Hematopoietic multipotent progenitor cell treated with erythropoietin and hydrocortisone succinate and interleukin-3 and kit ligand, for 15 days (in vitro differentiated cells): ENCODE measurements around the gene RFX6.
"Not testable (repeated sequence)": the region's sequence is repeated elsewhere in the genome, so short reads cannot be mapped to it uniquely, and the experiment has no call there.

Experiments used
- DNase-seq: peaks from one replicate; pipeline ENCODE4 v3.0.0-alpha.2; 2015; ENCODE audit warnings: low spot score

The RFX6 gene

GRCh38 chr6:116876635-116877611, at the start of gene RFX6:
TSS of gene RFX6 (plus strand) at chr6:116877242. CDS start at chr6:116877276, 34 bp downstream.
- DNase-seq: no peak

GRCh38 chr6:116827561-116828240, 49.3 kb upstream of the RFX6 start:
- DNase-seq: no peak

- no peak for DNase-seq
Observed at GRCh38 chr6:116828983-116829382, 48.1 kb upstream of the RFX6 start, which contains the start of gene GPRC6A. TSS of gene GPRC6A (minus strand) at chr6:116829083. CDS start at chr6:116829013, 70 bp downstream.

- not testable (repeated sequence) for DNase-seq
Observed at GRCh38 chr6:116834526-116834925, 42.5 kb upstream of the RFX6 start.

- no peak for DNase-seq
Observed at GRCh38 chr6:116836606-116837342, 40.3 kb upstream of the RFX6 start.

- no peak for DNase-seq
Observed at GRCh38 chr6:116840091-116840490, 37.0 kb upstream of the RFX6 start.

GRCh38 chr6:116842459-116842858, 34.6 kb upstream of the RFX6 start:
- DNase-seq: no peak

- DNase-seq: peak; percentile 6
Observed at GRCh38 chr6:116847227-116847626, 29.8 kb upstream of the RFX6 start.

- no peak for DNase-seq
Observed at GRCh38 chr6:116858060-116858459, 19.0 kb upstream of the RFX6 start.

GRCh38 chr6:116859264-116859663, 17.8 kb upstream of the RFX6 start:
- DNase-seq: no peak

- DNase-seq: no peak
Observed at GRCh38 chr6:116866281-116866871, 10.7 kb upstream of the RFX6 start.

GRCh38 chr6:116872771-116873170, 4.3 kb upstream of the RFX6 start:
- DNase-seq: no peak

GRCh38 chr6:116876107-116876506, 935 bp upstream of the RFX6 start:
- no peak for DNase-seq

- DNase-seq: no peak
Observed at GRCh38 chr6:116877743-116878142, 701 bp downstream of the RFX6 start.

GRCh38 chr6:116881236-116881635, 4.2 kb downstream of the RFX6 start:
- DNase-seq: no peak

- no peak for DNase-seq
Observed at GRCh38 chr6:116883005-116883404, 6.0 kb downstream of the RFX6 start.

GRCh38 chr6:116884530-116884929, 7.5 kb downstream of the RFX6 start:
- no peak for DNase-seq

GRCh38 chr6:116887168-116887567, 10.1 kb downstream of the RFX6 start:
- no peak for DNase-seq

- no peak for DNase-seq
Observed at GRCh38 chr6:116887894-116888293, 10.9 kb downstream of the RFX6 start.

- no peak for DNase-seq
Observed at GRCh38 chr6:116888732-116889360, 11.8 kb downstream of the RFX6 start.

- DNase-seq: no peak
Observed at GRCh38 chr6:116894669-116895068, 17.6 kb downstream of the RFX6 start.
